Thymus (tissue), 14 donors: ENCODE results near the gene ZBTB49. TPM values are rescaled to one million over a fixed set of nuclear protein-coding genes. Genes with fewer than 3 reads are reported as not detected.
"Not testable (repeated sequence)": the region's sequence is repeated elsewhere in the genome, so short reads cannot be mapped to it uniquely, and the experiment has no call there.

Experiments used
- DNase-seq, 9 donors: peaks; one replicate each; pipeline ENCODE4 v3.0.0-alpha.2; 2013; ENCODE audit warnings: low spot score in 9 of 9, low read depth in 6 of 9, missing footprints in 1 of 9
- H3K27ac ChIP-seq, 2 donors: one replicate each; pipeline ENCODE4 v1.5.1; 2013; ENCODE audit warnings: control low read depth in 1 of 2, low read depth in 1 of 2, low read length in 1 of 2, mild to moderate bottlenecking in 1 of 2, moderate library complexity in 1 of 2
- H3K27me3 ChIP-seq, 2 donors: one replicate each; pipeline ENCODE4 v1.5.1; 2013; ENCODE audit warnings: low read length in 1 of 2; ENCODE audit not compliant: control insufficient read depth in 2 of 2, insufficient read depth in 1 of 2
- H3K36me3 ChIP-seq, 2 donors: one replicate each; pipeline ENCODE4 v1.5.1; 2013; ENCODE audit warnings: low read length in 1 of 2, mild to moderate bottlenecking in 1 of 2, moderate library complexity in 1 of 2; ENCODE audit not compliant: control insufficient read depth in 2 of 2, insufficient read depth in 2 of 2
- H3K4me1 ChIP-seq, 2 donors: one replicate each; pipeline ENCODE4 v1.5.1; 2013; ENCODE audit warnings: low read length in 2 of 2; ENCODE audit not compliant: control insufficient read depth in 2 of 2, insufficient read depth in 2 of 2
- H3K4me3 ChIP-seq, 2 donors: one replicate each; pipeline ENCODE4 v1.5.1; 2013; ENCODE audit warnings: low read length in 2 of 2, control low read depth in 1 of 2, mild to moderate bottlenecking in 1 of 2
- H3K9me3 ChIP-seq, 2 donors: one replicate each; pipeline ENCODE4 v1.5.1; 2013; ENCODE audit warnings: low read length in 1 of 2, mild to moderate bottlenecking in 1 of 2; ENCODE audit not compliant: control insufficient read depth in 2 of 2, insufficient read depth in 1 of 2
- WGBS: extraction: QIAGEN DNeasy Blood & Tissue Kit; methylation state at CpG from one replicate; pipeline ENCODE4 v1.1.7; 2013; 5-methylcytosine and 5-hydroxymethylcytosine counted together
- long read RNA-seq, 10 donors: transcript quantifications; one replicate each; lab custom pipeline, GENCODE V29; 2026
- polyA plus RNA-seq: library from polyadenylated mRNA; stranded (reverse); fragments of 200-250 nt; gene quantifications from one replicate; pipeline ENCODE4 v1.2.3, GENCODE V29; 2013
- total RNA-seq: library from RNA; stranded (reverse); fragments of 120-200 nt; gene quantifications from one replicate; pipeline ENCODE4 v1.2.4, GENCODE V29; 2013
- donor health status: healthy.

The ZBTB49 gene, protein sequence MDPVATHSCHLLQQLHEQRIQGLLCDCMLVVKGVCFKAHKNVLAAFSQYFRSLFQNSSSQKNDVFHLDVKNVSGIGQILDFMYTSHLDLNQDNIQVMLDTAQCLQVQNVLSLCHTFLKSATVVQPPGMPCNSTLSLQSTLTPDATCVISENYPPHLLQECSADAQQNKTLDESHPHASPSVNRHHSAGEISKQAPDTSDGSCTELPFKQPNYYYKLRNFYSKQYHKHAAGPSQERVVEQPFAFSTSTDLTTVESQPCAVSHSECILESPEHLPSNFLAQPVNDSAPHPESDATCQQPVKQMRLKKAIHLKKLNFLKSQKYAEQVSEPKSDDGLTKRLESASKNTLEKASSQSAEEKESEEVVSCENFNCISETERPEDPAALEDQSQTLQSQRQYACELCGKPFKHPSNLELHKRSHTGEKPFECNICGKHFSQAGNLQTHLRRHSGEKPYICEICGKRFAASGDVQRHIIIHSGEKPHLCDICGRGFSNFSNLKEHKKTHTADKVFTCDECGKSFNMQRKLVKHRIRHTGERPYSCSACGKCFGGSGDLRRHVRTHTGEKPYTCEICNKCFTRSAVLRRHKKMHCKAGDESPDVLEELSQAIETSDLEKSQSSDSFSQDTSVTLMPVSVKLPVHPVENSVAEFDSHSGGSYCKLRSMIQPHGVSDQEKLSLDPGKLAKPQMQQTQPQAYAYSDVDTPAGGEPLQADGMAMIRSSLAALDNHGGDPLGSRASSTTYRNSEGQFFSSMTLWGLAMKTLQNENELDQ
- total RNA-seq: 4.5 TPM
- polyA plus RNA-seq: 5.5 TPM
- long read RNA-seq, donor 1: 0 reads
- long read RNA-seq, donor 2: 0 reads
- long read RNA-seq, donor 3: 0 reads
- long read RNA-seq, donor 4: 0 reads
- long read RNA-seq, donor 5: 0 reads
- long read RNA-seq, donor 6, partial matches to known transcripts: 0 of 1 reads
- long read RNA-seq, donor 6, other reads (novel, unspliced or antisense): 0 of 1 reads
- long read RNA-seq, donor 7, partial matches to known transcripts: 0 of 1 reads
- long read RNA-seq, donor 7, other reads (novel, unspliced or antisense): 0 of 1 reads
- long read RNA-seq, donor 8, partial matches to known transcripts: 0 of 2 reads
- long read RNA-seq, donor 8, other reads (novel, unspliced or antisense): 0 of 2 reads
- long read RNA-seq, donor 9: 0 reads
- long read RNA-seq, donor 10: 0 reads

DNA sequence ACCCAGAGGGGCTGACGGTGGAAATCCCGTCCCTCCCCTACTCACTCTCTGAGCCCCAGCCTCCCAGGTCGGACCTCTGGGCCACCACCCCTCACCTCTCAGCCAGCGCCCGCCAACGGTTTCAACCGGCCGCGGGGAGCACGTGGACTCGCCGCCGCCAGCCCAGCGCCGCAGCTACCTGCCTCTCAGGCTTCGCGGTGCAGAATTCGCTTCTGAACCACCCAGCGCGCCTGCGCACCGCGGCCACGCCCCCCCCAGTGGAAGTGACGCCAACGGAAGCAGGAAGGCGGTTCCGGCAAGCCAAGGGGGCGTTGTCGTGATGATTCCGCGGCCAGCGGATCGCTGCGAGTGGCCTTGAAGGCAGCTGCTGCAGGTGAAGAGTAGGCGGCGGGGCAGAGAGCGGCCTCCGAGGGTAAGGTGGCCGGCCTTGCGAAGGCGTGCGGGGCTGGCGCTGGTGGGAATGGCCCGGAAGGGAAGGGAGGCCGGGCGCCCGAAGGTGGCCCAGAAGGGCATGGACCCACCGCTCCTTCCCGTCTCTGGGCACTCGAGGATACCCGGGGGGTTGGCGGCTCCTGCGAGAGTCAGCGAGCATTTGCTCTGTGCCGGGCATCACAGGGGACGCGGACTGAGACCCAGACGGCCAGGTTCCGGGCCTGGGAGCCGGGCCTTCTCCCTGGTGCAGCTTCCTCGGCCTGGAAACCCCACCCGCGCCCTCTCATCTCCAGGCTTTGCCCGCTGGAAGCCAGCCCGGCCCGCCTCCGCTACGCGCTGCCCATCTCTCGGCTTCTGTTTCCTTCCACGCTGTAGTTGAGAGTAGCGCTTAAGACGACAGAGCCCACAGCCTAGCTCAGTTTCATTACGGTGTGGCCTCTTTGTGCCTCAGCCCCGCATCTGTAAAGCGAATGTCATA lies at the start of gene ZBTB49, which contains the start of gene LYAR:
TSS of gene ZBTB49 (plus strand) at position 311 of the 910 bp plus-strand sequence. CDS start 9,695 bp downstream, outside the sequence.
TSS of gene LYAR (minus strand) at position 214 of the 910 bp plus-strand sequence. CDS start 6,412 bp downstream, outside the sequence.
- peaks cover 3 to 4% of the 10 kb centered on the region in 2 donors for H3K36me3 ChIP-seq
- no peaks in the 10 kb centered on the region for H3K9me3 ChIP-seq
- peak; percentile 74 to 94 (median 87) for DNase-seq
- H3K4me3 ChIP-seq: peak within 1 kb of the TSS; percentile 85 to 86
- no peaks in the 10 kb centered on the region for H3K27me3 ChIP-seq
- H3K27ac ChIP-seq: peak within 1 kb of the TSS; percentile 55 to 75
- peaks cover 11 to 17% of the 10 kb centered on the region in 2 donors for H3K4me1 ChIP-seq
- under 1% methylated on average over 77 of the region's 77 CpGs for WGBS

DNA sequence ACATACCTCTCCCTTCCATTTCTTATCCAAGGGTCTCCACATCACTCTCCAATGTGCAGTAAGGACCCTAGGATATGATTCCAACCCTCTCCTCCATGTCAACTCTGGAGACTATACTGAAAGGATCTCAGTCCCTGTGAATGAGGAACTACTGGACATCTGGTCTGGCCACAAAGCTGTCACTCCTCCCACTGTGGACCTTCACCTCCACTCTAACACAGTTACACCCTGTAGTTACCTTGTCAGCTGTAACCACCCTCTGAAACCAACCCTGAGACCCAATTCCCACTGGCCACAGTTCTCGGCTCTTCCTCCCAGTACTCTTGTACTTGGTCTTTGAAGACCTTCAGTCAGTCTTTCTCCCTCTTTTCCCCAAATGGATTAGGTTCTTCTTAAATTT lies 44.9 kb upstream of the ZBTB49 start:
- peaks cover 13% of the 10 kb centered on the region in 2 donors for H3K4me1 ChIP-seq
- H3K9me3 ChIP-seq: no peaks in the 10 kb centered on the region
- no peak overlapping the region for H3K4me3 ChIP-seq
- peaks cover 32 to 34% of the 10 kb centered on the region in 2 donors for H3K36me3 ChIP-seq
- DNase-seq: no peak
- H3K27ac ChIP-seq: no peak overlapping the region
- WGBS: 100% methylated on average over 1 of the region's 1 CpG
- H3K27me3 ChIP-seq: no peaks in the 10 kb centered on the region

DNA sequence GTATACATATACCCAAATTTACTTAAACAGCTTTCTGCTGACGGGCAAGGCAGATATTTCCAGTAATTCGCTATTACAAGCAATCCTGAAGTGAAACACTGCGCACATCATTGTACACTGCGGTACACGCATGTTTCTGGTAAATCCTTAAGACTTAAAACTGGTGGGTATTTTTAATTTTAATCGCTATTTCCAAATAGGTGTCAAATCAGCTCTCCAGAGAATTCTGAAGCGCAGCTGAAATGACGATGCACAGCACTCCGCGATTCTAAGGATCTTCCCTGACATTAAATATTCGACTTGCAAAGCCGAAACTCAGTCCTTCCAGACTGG lies 42.4 kb upstream of the ZBTB49 start:
- Histone ChIP-seq H3K4me1 (peaks cover 13% of the 10 kb centered on the region in 2 donors), H3K27me3 (peaks cover 0 to 4% of the 10 kb centered on the region in 2 donors), H3K36me3 (peaks cover 18 to 22% of the 10 kb centered on the region in 2 donors), H3K9me3 (no peaks in the 10 kb centered on the region), H3K27ac (peak overlapping the region; percentile 94 to 98), H3K4me3 (peak overlapping the region; percentile 78 to 99)
- 1% methylated on average over 12 of the region's 12 CpGs for WGBS
- peak in 3 of 9 donors; percentile 8 to 48 (median 25) for DNase-seq

DNA sequence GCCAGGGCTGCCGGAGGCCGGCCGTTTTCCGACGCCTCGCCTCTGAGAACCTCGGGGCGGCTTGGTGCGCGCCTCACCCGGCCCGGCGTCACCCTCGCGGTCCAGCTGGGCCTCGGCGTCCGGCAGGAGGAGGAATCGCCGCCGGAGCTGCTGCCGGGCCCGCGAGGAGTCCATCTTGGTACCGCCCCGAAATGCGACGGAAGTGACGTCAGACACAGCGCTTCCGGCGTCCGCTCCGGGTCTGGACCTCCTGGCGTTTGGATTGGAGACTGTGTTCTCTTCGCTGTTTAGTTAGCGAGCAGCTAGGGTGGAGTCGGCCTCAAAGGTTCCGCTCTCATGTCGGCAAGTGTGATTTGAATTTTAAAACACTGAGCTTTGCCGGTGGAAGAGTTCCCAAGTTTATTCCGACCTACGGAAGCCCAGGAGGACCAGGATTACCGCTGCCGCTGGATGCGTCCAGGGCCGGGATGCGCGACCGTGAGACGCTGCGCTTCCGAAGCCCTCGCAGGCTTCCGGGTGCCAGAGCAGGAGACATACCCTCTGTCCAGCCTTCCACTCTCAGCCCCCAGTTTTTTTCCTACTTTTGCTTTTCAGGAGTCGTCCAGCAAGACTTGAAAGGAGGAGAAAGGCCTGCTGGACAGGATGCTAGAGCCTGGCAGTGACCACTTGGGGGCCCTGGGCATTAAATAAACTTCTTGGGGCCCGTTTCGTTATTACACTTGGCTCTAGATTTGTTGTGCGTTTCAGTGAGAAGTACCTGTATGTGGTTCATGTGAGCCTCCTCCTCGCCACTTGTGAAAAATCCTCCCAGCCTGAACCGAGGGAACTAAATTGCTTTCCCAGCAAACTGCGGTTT lies 41.8 kb upstream of the ZBTB49 start, which contains the start of gene TMEM128:
TSS of gene TMEM128 (minus strand) at position 195 of the 856 bp plus-strand sequence. CDS start at position 174, 21 bp downstream.
- Histone ChIP-seq H3K36me3 (peaks cover 18 to 21% of the 10 kb centered on the region in 2 donors), H3K27me3 (peaks cover 0 to 4% of the 10 kb centered on the region in 2 donors), H3K9me3 (no peaks in the 10 kb centered on the region), H3K27ac (peak within 1 kb of the TSS; percentile 94 to 98), H3K4me3 (peak within 1 kb of the TSS; percentile 78 to 99), H3K4me1 (peaks cover 13% of the 10 kb centered on the region in 2 donors)
- WGBS: 2% methylated on average over 62 of the region's 62 CpGs
- peak; percentile 83 to 97 (median 93) for DNase-seq

DNA sequence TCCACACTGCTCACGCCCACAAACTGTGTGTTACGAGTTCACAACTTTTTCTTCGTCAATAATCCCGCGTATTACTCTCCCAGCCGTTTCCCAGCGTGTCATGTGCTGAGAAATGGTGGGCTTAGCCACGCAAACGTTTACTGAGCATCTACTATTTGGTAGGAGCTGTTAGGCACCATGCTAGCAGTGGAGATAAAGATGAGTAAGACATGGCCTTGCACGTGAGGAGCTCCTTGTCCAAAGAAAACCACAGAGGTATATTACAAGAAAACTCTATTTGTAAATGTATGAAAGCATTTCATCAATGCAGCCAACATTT lies 41.2 kb upstream of the ZBTB49 start:
- Histone ChIP-seq H3K36me3 (peaks cover 14 to 15% of the 10 kb centered on the region in 2 donors), H3K27ac (peak overlapping the region in 1 of 2 donors; percentile 94), H3K9me3 (no peaks in the 10 kb centered on the region), H3K4me1 (peaks cover 13% of the 10 kb centered on the region in 2 donors), H3K4me3 (peak overlapping the region; percentile 78 to 99), H3K27me3 (peaks cover 0 to 4% of the 10 kb centered on the region in 2 donors)
- WGBS: 48% methylated on average over 10 of the region's 10 CpGs
- DNase-seq: peak in 2 of 9 donors; percentile 3 to 8

DNA sequence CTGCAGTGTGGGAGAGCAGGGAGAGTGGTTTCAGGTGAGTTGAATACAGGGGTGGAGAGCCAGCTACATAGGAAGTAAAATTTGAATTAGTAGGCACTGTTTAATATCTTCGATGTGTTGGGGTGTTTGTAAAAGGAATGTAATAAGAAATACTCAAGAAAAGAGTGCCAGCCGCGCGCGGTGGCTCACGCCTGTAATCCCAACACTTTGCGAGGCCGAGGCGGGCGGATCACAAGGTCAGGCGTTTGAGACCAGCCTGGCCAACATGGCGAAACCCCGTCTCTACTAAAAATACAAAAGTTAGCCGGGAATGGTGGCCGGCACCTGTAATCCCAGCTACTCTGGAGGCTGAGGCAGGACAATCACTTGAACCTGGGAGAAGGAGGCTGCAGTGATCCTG lies 40.7 kb upstream of the ZBTB49 start:
- 99% methylated on average over 15 of the region's 15 CpGs for WGBS
- H3K4me1 ChIP-seq: peaks cover 13% of the 10 kb centered on the region in 2 donors
- H3K27ac ChIP-seq, H3K4me3 ChIP-seq, DNase-seq, H3K27me3 ChIP-seq, H3K9me3 ChIP-seq: not testable (repeated sequence)
- H3K36me3 ChIP-seq: peaks cover 10% of the 10 kb centered on the region in 2 donors

DNA sequence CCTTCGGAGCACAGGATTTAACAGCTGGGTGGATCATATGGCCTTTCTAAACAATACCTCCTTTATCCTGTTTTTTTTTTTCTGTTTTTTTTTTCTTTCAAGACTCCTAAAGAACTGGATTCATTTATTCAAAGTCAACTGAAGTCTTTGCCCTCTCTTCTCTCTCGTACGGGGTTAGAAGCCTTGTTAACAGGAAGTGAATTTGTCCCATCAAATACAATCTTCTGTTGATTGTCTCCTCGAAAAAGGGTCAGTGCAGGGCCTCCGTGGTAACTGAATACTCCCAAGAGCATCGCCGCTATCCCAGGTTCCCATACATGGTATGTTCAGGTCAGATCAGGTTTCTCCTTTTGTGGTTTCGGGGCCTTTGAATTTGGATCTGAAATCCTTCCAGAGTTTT lies 40.2 kb upstream of the ZBTB49 start:
- DNase-seq: no peak
- H3K4me1 ChIP-seq: peaks cover 13% of the 10 kb centered on the region in 2 donors
- H3K4me3 ChIP-seq: no peak overlapping the region
- no peaks in the 10 kb centered on the region for H3K9me3 ChIP-seq
- no peak overlapping the region for H3K27ac ChIP-seq
- WGBS: 93% methylated on average over 8 of the region's 8 CpGs
- peaks cover 4 to 5% of the 10 kb centered on the region in 2 donors for H3K36me3 ChIP-seq
- H3K27me3 ChIP-seq: peaks cover 4 to 5% of the 10 kb centered on the region in 2 donors
